ENCODE data around the gene RERE.
"Not testable (repeated sequence)": the region's sequence is repeated elsewhere in the genome, so short reads cannot be mapped to it uniquely, and the experiment has no call there.

The RERE gene

GRCh38 chr1:8602471-8603219 is 214.8 kb downstream of the RERE start:
- DNase-seq (ENCODE audit: low spot score), result no peak

DNA sequence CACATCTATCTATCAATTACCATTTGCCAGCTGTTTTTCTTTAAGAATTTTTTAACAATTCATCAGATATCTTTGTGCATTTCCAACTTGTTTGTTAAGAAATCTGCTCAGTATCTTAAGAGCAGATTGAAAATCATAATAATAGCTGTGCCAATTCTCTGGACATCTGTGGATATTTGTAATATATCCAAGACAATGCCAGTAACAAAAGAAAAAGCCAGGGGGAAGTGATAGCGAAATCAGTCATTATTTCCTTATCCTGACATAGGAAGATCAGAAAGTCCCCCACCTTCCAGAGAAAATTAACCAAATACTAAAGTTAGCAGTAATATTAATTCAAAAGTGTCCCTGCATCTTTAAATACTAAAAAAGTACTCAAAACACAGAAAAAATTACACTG is 217.1 kb downstream of the RERE start:
- DNase-seq (ENCODE audit: low spot score), result no peak

GRCh38 chr1:8599646-8600212 is 217.7 kb downstream of the RERE start:
- no peak for DNase-seq (ENCODE audit: low spot score)

DNA sequence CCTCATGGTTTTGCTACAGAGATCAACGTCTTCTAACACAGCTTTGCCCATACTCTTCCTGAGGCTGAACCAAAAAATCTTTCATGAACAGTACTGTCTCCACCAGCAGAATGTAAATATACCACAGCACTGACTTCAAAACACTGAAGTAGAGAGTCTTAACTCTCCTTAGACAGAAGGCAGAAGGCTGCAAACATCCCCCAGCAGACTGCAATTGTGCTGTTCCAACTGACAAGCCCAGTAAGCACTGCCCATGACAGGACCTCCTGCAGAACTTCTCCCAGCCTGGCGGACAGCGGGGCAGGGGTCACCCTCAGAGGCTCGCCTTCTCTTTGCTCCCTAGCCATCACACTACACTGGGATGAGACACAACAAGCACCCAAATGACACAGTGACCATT is 218.7 kb downstream of the RERE start:
- DNase-seq (ENCODE audit: low spot score), result no peak

GRCh38 chr1:8598060-8598724 is 219.2 kb downstream of the RERE start:
- DNase-seq (ENCODE audit: low spot score), result no peak

- DNase-seq (ENCODE audit: low spot score), result no peak
Measured at GRCh38 chr1:8597455-8597854, 220.0 kb downstream of the RERE start.

- DNase-seq (ENCODE audit: low spot score), result no peak
Measured at GRCh38 chr1:8595941-8596340, 221.5 kb downstream of the RERE start.

GRCh38 chr1:8595332-8595731 is 222.1 kb downstream of the RERE start:
- no peak for DNase-seq (ENCODE audit: low spot score)

DNA sequence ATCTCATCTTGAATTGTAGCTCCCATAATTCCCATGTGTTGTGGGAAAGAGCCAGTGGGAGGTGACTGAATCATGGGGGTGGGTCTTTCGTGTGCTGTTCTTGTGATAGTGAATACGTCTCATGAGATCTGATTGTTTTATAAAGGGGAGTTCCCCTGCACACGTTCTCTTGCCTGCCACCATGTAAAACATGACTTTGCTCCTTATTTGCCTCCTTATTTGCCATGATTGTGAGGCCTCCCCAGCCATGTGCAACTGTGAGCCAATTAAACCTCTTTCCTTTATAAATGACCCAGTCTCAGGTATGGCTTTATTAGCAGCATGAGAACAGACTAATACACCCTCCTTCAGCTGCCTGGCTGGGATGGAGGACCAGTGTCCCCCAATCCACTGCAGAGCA is 224.1 kb downstream of the RERE start:
- DNase-seq (ENCODE audit: low spot score), result not testable (repeated sequence)

- no peak for DNase-seq (ENCODE audit: low spot score)
Measured at GRCh38 chr1:8591569-8591968, 225.9 kb downstream of the RERE start.

DNA sequence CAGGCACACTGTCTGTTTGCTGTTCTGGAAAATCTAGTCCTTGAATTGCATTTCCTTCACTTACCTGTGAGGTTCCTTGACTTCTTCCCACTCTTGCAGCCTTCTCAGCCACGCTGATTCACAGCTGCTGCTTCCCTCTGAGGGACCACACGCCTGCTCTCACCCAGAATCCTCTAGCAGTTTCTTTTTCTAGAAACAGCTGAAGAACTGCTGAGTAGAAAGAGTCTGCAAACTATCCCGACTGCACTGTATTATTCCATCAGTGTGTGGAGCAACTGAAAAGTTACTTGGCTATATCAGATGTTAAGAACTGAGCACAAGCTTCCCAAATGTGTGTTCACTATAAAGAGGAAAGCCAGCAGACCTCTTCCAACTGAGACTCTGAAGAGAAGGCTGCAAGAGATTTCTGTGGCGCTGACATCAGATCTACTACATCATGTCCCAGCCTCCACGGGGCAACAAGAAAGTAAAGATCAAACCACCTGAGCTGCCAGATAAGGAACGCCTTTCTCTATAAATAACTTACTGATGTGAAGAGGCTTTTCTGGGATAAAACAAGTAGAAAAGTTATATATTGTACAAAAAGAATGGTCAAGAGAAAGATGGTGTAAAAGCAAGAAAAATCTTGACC is 226.6 kb downstream of the RERE start:
- DNase-seq (ENCODE audit: low spot score), result no peak

- DNase-seq (ENCODE audit: low spot score), result no peak
Measured at GRCh38 chr1:8589571-8589970, 227.9 kb downstream of the RERE start.

DNA sequence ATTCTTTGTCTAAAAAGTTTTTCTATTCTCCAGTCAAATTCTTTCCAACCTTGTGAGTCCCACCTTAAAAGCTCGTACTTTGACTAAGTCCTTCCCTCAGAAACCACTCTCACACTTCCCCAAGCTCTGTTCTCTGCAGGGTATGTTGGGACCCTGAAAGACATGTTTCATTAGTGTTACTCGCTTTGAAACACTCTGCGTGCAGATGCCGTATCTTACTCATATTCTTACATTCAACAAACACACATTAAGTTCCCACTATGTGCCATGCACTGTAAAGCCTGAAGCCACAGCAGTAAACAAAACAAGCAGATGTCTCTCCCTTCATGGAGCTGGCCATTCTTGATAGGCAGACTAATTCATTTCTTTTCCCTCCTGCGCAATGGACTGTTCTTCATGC is 229.7 kb downstream of the RERE start:
- DNase-seq (ENCODE audit: low spot score), result no peak

DNA sequence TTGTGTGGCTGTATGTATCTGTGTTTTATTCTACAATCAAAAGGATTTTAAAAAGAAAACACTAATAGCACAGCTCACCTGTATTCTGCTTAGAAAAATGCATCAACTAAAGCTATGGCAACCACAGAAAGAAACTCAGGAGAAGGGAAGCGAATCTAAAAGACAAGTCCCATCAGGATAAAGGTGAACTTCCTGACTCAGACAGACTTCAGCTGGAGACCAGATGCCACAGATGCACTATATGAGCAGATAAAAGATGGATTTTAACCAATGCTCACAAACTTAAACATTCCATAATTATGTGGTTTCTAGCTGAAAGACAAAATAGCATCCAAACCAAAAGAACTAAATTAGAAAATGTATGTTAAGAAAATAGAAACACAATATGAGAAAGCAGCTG is 231.0 kb downstream of the RERE start:
- no peak for DNase-seq (ENCODE audit: low spot score)

- DNase-seq (ENCODE audit: low spot score), result no peak
Measured at GRCh38 chr1:8584316-8584715, 233.1 kb downstream of the RERE start.

DNA sequence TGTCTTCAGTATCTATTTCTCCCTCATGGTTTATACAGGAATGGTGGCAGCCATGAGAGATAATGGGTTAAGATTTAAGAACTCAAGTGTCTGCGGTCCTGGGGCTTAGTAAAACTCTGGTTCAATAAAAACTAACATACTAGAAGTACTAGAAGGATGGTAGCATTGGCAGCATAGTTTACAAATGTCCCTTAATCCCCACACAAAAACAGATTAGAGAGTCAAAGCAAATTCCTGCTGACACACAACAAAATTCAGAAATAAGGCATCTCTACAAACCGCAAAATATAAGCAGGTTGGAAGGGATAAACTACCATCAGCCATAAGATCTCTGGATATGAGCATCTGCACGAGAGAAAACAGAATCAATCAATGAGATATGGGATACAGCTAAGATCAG is 234.4 kb downstream of the RERE start:
- no peak for DNase-seq (ENCODE audit: low spot score)

GRCh38 chr1:8580566-8580965 is 236.9 kb downstream of the RERE start:
- DNase-seq (ENCODE audit: low spot score), result no peak

GRCh38 chr1:8578936-8579335 is 238.5 kb downstream of the RERE start:
- no peak for DNase-seq (ENCODE audit: low spot score)

GRCh38 chr1:8578132-8578877 is 239.1 kb downstream of the RERE start:
- no peak for DNase-seq (ENCODE audit: low spot score)

GRCh38 chr1:8574985-8575384 is 242.5 kb downstream of the RERE start:
- DNase-seq (ENCODE audit: low spot score), result no peak

DNA sequence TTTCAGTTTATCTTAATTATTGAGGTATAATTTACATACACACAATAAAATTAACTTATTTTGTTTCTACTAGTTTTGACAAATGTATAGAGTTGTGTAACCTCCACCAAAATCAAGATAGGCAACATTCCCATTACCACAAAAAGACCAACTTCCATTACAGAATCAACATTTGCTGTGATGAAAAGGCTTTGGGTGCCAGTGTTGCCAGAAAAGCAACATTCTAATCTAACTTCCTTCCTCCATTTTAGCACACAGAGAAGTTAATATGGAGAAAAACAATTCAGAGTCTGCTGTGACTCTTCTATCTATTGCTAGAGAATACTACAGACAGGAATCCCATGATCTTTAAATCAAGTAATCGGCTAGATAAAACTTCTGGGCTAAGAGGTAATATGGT is 245.3 kb downstream of the RERE start:
- DNase-seq (ENCODE audit: low spot score), result no peak

Measured in left forelimb (tissue), 1 donor.